Esophagus squamous epithelium (tissue), 5 donors: ENCODE results near the gene OPTC. TPM values are rescaled to one million over a fixed set of nuclear protein-coding genes. Genes with fewer than 3 reads are reported as not detected.
A peak's percentile ranks its signal among the peaks of the same experiment; 100 is the strongest.

Experiments
- DNase-seq: peaks from one replicate; lab custom pipeline; 2025; lab: John Stamatoyannopoulos, UW
- H3K27ac ChIP-seq, 4 donors: fragments of 200-600 bp; sonication (generic); one replicate each; pipeline ENCODE4 v1.5.1; 2016 to 2019; ENCODE audit warnings: mild to moderate bottlenecking in 1 of 4
- H3K27me3 ChIP-seq, 4 donors: fragments of 200-600 bp; sonication (generic); 1 replicate in 3 of 4; 2 replicates in 1 of 4; pipeline versions ENCODE4 v1.5.1 to v1.6.0; 2017 to 2021; ENCODE audit warnings: antibody characterized with exemption in 1 of 4
- H3K36me3 ChIP-seq, 3 donors: fragments of 200-600 bp; sonication (generic); one replicate each; pipeline ENCODE4 v1.5.1; 2016 to 2019
- H3K4me1 ChIP-seq, 3 donors: fragments of 200-600 bp; sonication (generic); one replicate each; pipeline ENCODE4 v1.5.1; 2017 to 2019
- H3K4me3 ChIP-seq, 4 donors: fragments of 200-600 bp; sonication (generic); 1 replicate in 3 of 4; 2 replicates in 1 of 4; pipeline ENCODE4 v1.5.1; 2016 to 2019; ENCODE audit warnings: mild to moderate bottlenecking in 2 of 4, moderate library complexity in 1 of 4
- H3K9me3 ChIP-seq, 3 donors: fragments of 200-600 bp; sonication (generic); one replicate each; pipeline ENCODE4 v1.5.1; 2016 to 2019
- POLR2A ChIP-seq, 4 donors: fragments of 450-650 bp; IDR thresholded peaks; one replicate each; pipeline ENCODE4 v1.6.1; 2017; ENCODE audit warnings: antibody characterized with exemption in 4 of 4, mild to moderate bottlenecking in 4 of 4, moderate library complexity in 3 of 4
- WGBS, 2 donors: methylation state at CpG; one replicate each; pipeline ENCODE4 v1.1.5; 2018; 5-methylcytosine and 5-hydroxymethylcytosine counted together
- intact Hi-C: fragments of 100-400 bp; cut with DNase I; formaldehyde crosslinking; loops from one replicate; pipeline ENCODE4 v1.15.0; 2022
- total RNA-seq, 4 donors: library from RNA; depleted of rRNA; stranded (reverse); fragments of >200 nt; gene quantifications; one replicate each; pipeline ENCODE4 v1.1.0, GENCODE V29; 2016
- TF ChIP-seq, protein P1 (sequence below), 6 experiments: fragments of 450-650 bp in 4 of 6; fragments of 200-600 bp in 2 of 6; sonication (generic) in 2 of 6; IDR thresholded peaks; one replicate each; pipeline ENCODE4 v1.5.1; 2016 to 2019; ENCODE audit warnings: antibody characterized with exemption in 6 of 6, mild to moderate bottlenecking in 4 of 6, moderate library complexity in 4 of 6
- donor health status: DM: yes; HTN: yes; CAD: no.

OPTC gene
- total RNA-seq, 4 donors from 2014 or later, result not detected

DNA sequence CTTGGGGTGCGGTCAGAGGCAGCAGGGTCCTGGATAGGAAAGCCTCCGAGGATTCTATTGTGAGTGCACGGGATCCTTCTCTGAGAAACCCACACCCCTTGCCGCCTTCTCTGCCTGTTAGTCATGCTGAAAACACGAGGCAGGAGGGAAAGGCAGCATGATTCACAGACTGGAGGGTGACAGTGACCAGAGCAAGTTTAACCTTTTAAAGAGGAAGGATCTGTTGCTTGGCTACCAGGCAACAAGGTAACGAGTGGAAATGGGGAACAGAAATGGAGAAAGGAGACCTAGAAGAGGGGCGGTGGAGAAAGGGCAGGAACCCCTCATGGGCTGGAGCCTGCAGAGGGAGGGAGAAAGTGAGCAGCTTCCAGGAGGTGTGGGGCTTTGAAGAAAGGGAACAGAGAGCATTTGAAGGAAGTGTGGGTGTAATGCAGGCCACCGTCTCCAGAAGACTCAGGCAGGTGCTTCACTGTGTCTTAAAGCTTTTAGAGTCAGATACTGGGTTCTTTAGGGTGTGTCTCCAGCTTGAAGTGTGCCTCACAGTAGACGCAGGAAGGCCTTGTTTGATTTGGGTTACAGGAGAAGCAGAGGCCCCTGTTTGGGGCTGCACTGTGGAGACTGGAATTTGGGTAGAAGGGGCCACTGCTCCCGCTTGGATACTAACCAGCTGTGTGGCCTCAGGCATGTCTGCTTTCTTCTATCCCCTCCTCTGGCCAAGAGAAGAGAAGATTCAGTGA lies 19.1 kb downstream of the OPTC start:
- H3K36me3 ChIP-seq, result no peaks in the 10 kb centered on the region
- no peak for DNase-seq
- intact Hi-C loops, result no loop called here
- 26 to 27% methylated on average over 10 of the region's 10 CpGs for WGBS, 2 donors
- H3K27ac ChIP-seq, result peak overlapping the region; percentile 7 to 81 (median 66)
- no peak overlapping the region for H3K4me3 ChIP-seq
- H3K9me3 ChIP-seq, result no peaks in the 10 kb centered on the region
- TF ChIP-seq, protein P1, sequence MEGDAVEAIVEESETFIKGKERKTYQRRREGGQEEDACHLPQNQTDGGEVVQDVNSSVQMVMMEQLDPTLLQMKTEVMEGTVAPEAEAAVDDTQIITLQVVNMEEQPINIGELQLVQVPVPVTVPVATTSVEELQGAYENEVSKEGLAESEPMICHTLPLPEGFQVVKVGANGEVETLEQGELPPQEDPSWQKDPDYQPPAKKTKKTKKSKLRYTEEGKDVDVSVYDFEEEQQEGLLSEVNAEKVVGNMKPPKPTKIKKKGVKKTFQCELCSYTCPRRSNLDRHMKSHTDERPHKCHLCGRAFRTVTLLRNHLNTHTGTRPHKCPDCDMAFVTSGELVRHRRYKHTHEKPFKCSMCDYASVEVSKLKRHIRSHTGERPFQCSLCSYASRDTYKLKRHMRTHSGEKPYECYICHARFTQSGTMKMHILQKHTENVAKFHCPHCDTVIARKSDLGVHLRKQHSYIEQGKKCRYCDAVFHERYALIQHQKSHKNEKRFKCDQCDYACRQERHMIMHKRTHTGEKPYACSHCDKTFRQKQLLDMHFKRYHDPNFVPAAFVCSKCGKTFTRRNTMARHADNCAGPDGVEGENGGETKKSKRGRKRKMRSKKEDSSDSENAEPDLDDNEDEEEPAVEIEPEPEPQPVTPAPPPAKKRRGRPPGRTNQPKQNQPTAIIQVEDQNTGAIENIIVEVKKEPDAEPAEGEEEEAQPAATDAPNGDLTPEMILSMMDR (IDR thresholded peaks at IDR 0.05), result no peak
- TF ChIP-seq POLR2A (IDR thresholded peaks at IDR 0.05), result no peak
- peaks cover 13 to 64% (median 34%) of the 10 kb centered on the region in 3 donors for H3K4me1 ChIP-seq
- H3K27me3 ChIP-seq, result no peaks in the 10 kb centered on the region

DNA sequence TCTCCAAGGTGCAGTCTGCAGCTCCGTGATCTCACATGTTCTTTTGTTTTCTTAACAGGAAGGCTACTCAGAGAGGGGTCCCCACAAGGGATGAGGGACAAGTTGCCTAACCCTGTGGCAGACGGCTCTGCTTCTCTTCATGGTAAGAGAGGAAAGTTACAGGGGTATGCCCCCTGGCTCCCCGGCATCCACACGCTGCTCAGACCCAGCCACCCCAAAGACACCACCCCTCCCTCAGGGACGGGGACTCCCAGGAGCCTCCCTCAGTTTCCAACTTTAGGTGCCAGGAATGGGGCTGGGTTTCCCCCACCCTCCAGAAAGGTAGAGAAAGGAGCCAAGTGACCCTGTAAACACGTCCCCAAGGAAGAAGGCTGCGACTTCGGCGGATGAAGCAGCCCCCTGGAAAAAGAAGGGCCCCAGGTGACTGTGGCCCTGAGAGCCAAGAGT lies 19.7 kb downstream of the OPTC start:
- Histone ChIP-seq H3K4me1 (peaks cover 13 to 60% (median 30%) of the 10 kb centered on the region in 3 donors), H3K9me3 (no peaks in the 10 kb centered on the region), H3K4me3 (no peak overlapping the region), H3K27me3 (no peaks in the 10 kb centered on the region), H3K36me3 (no peaks in the 10 kb centered on the region), H3K27ac (peak overlapping the region in 3 of 4 donors; percentile 61 to 81 (median 72))
- DNase-seq, result no peak
- intact Hi-C loops, result no loop called here
- 87% methylated on average over 4 of the region's 9 CpGs; no CpG with 5 or more reads in 1 of the 2 donors for WGBS, 2 donors
- TF ChIP-seq, protein P1 (IDR thresholded peaks at IDR 0.05), result no peak
- no peak for TF ChIP-seq POLR2A (IDR thresholded peaks at IDR 0.05)

DNA sequence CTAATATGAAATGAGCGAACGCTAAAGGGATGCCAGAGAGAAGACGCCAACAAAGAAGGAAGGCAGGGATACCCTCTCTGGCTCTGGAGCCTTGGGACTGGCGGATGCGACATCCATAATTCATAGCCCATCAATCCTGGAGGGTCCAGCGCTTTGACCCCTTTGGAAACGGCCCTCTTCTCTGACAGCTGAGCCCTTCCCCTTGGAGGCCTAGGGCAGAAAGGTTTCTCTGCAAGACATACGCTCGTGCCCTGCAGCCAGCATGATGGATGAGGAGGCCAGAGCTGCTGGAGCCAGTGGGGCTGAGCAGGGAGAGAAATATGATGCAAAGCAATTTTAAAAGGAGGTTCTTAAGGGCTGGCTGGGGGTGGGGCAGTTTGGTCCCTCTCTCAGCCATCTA lies 22.2 kb downstream of the OPTC start:
- Histone ChIP-seq H3K9me3 (no peaks in the 10 kb centered on the region), H3K36me3 (no peaks in the 10 kb centered on the region), H3K4me1 (peaks cover 10 to 65% (median 30%) of the 10 kb centered on the region in 3 donors), H3K27me3 (no peaks in the 10 kb centered on the region), H3K4me3 (no peak overlapping the region), H3K27ac (no peak overlapping the region)
- TF ChIP-seq POLR2A (IDR thresholded peaks at IDR 0.05), result no peak
- TF ChIP-seq, protein P1 (IDR thresholded peaks at IDR 0.05), result no peak
- no peak for DNase-seq
- 96 to 97% methylated on average over 7 to 9 of the region's 9 CpGs for WGBS, 2 donors
- intact Hi-C loops, result no loop called here

DNA sequence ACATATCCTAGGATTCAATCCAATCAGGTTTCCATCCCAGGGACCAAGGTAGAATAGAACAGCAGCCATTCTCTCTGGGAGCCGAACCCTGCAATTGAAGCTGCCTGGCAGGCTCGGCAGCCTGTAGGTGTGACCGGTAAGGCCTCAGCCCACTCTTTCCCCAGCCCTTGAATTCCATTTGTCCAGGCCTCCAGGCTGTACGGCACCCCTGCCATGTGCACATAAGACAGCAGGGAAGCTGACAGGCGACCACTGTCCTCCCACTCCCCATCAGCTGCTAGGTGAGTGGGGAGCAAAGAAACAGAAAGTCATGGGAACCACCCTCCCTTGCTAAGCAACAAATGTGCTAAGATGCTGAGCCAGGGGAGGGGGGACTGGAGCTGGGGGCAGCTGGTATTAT lies 23.0 kb downstream of the OPTC start:
- H3K4me1 ChIP-seq, result peaks cover 10 to 64% (median 29%) of the 10 kb centered on the region in 3 donors
- DNase-seq, result no peak
- 33 to 70% methylated on average over 2 to 3 of the region's 5 CpGs for WGBS, 2 donors

More for the DNA sequence above, 23.0 kb downstream of the OPTC start:
- intact Hi-C loops, result no loop called here
- no peak overlapping the region for H3K4me3 ChIP-seq
- no peaks in the 10 kb centered on the region for H3K9me3 ChIP-seq
- no peaks in the 10 kb centered on the region for H3K36me3 ChIP-seq
- no peaks in the 10 kb centered on the region for H3K27me3 ChIP-seq
- TF ChIP-seq POLR2A (IDR thresholded peaks at IDR 0.05), result no peak
- TF ChIP-seq, protein P1 (IDR thresholded peaks at IDR 0.05), result no peak
- peak overlapping the region in 1 of 4 donors; percentile 7 for H3K27ac ChIP-seq
